ENCODE results near the gene TUBGCP6. TPM values are rescaled to one million over a fixed set of nuclear protein-coding genes. Genes with fewer than 3 reads are reported as not detected.

The TUBGCP6 gene
- total RNA-seq, 1 experiment from 2014 or later: 40.2 TPM

- no peak overlapping the region for H3K4me3 ChIP-seq
- no peak overlapping the region for H3K27ac ChIP-seq
- H3K27me3 ChIP-seq: no peaks in the 10 kb centered on the region; the same call in 1 of the 2 replicates
- DNase-seq: no peak
- H3K9me3 ChIP-seq (replicated peaks): no peaks in the 10 kb centered on the region
- no peaks in the 10 kb centered on the region for H3K36me3 ChIP-seq
- H3K4me1 ChIP-seq: 0 out of 2 replicates have a peak, but pooled peaks cover 2% of the 10 kb centered on the region
Measured at GRCh38 chr22:50180727-50181521, 63.9 kb downstream of the TUBGCP6 start.

DNA sequence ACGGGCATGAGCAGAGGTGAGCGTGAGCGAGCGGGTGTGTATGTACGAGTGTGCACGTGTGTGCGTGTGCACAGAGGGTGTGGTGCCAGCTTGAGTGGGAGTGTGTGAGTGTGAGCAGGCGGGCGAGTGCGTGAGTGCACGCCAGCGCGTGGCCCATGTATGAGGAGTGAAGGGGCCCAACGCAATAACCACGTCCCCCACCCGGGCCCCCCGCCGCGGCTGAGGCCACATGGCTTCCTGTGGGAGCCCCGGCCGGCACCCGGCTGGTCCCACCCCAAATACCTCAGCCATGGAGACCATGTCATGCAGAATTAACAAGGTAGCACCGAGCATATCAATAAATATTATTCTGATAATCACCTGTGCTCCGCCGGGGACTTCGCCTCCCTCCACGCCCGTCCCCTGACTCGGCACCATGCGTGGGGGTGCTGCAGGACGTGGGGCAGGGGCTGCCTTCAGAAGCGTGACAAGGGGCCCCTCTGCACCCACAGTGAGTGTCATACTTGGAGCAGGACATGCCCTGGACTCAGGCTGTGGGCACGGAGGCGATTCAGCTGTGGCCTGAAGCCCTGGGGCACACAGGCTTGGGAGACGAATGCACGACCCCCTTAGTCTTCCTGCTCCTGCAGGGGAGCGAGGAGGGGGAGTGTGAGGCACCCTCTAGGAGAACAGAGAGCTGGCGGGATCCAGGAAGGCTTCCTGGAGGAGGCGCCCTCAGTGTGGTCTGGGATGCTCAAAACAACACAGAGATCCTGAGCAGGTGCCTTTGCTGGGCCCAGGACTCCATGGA, 64.7 kb downstream of the TUBGCP6 start:
- Histone ChIP-seq H3K4me3 (no peak overlapping the region), H3K27me3 (peaks cover 5% of the 10 kb centered on the region), H3K9me3 (replicated peaks) (no peaks in the 10 kb centered on the region), H3K36me3 (no peaks in the 10 kb centered on the region), H3K4me1 (0 out of 2 replicates have a peak, but pooled peaks cover 2% of the 10 kb centered on the region), H3K27ac (no peak overlapping the region)
- DNase-seq: no peak

GRCh38 chr22:50178871-50179869, 65.7 kb downstream of the TUBGCP6 start:
- DNase-seq: no peak
- no peak overlapping the region for H3K27ac ChIP-seq
- H3K27me3 ChIP-seq: peaks cover 15% of the 10 kb centered on the region
- no peaks in the 10 kb centered on the region for H3K4me1 ChIP-seq
- H3K36me3 ChIP-seq: no peaks in the 10 kb centered on the region
- no peaks in the 10 kb centered on the region for H3K9me3 ChIP-seq (replicated peaks)
- no peak overlapping the region for H3K4me3 ChIP-seq

- DNase-seq: no peak
- Histone ChIP-seq H3K4me3 (no peak overlapping the region), H3K36me3 (no peaks in the 10 kb centered on the region), H3K9me3 (replicated peaks) (no peaks in the 10 kb centered on the region), H3K27ac (no peak overlapping the region), H3K27me3 (peaks cover 22% of the 10 kb centered on the region), H3K4me1 (no peaks in the 10 kb centered on the region)
Measured at GRCh38 chr22:50178471-50178864, 66.4 kb downstream of the TUBGCP6 start.

DNA sequence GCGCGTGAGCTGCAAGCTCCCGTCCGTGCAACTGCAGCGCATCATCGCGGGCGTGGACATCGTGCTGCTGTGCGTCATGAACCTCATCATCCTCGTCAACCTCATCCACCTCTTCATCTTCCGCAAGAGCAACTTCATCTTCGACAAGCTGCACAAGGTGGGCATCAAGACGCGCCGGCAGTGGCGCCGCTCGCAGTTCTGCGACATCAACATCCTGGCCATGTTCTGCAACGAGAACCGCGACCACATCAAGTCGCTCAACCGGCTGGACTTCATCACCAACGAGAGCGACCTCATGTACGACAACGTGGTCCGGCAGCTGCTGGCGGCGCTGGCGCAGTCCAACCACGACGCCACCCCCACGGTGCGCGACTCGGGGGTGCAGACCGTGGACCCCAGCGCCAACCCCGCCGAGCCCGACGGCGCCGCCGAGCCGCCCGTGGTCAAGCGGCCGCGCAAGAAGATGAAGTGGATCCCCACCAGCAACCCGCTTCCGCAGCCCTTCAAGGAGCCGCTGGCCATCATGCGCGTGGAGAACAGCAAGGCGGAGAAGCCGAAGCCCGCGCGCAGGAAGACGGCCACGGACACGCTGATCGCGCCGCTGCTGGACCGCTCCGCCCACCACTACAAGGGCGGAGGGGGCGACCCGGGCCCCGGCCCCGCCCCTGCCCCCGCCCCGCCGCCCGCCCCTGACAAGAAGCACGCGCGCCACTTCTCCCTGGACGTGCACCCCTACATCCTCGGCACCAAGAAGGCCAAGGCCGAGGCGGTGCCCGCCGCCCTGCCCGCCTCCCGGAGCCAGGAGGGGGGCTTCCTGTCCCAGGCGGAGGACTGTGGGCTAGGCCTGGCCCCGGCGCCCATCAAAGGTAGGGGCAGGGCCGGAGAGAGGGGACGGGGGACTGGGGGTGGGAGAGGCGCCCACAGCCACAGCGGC, 67.0 kb downstream of the TUBGCP6 start:
- H3K27ac ChIP-seq: no peak overlapping the region
- peaks cover 27% of the 10 kb centered on the region for H3K27me3 ChIP-seq
- DNase-seq: no peak
- no peak overlapping the region for H3K4me3 ChIP-seq
- no peaks in the 10 kb centered on the region for H3K9me3 ChIP-seq (replicated peaks)
- no peaks in the 10 kb centered on the region for H3K36me3 ChIP-seq
- H3K4me1 ChIP-seq: no peaks in the 10 kb centered on the region

- H3K4me1 ChIP-seq: no peaks in the 10 kb centered on the region
- no peaks in the 10 kb centered on the region for H3K9me3 ChIP-seq (replicated peaks)
- H3K36me3 ChIP-seq: no peaks in the 10 kb centered on the region
- H3K27me3 ChIP-seq: peaks cover 33% of the 10 kb centered on the region
- no peak overlapping the region for H3K27ac ChIP-seq
- H3K4me3 ChIP-seq: no peak overlapping the region
- DNase-seq: no peak
Measured at GRCh38 chr22:50176850-50177536, 67.8 kb downstream of the TUBGCP6 start.

GRCh38 chr22:50175921-50176849, 68.6 kb downstream of the TUBGCP6 start:
- no peak for DNase-seq
- Histone ChIP-seq H3K4me3 (no peak overlapping the region), H3K9me3 (replicated peaks) (no peaks in the 10 kb centered on the region), H3K36me3 (no peaks in the 10 kb centered on the region), H3K4me1 (no peaks in the 10 kb centered on the region), H3K27ac (no peak overlapping the region), H3K27me3 (peaks cover 42% of the 10 kb centered on the region)

GRCh38 chr22:50175191-50175461, 69.7 kb downstream of the TUBGCP6 start:
- H3K27ac ChIP-seq: no peak overlapping the region
- H3K4me3 ChIP-seq: no peak overlapping the region
- H3K9me3 ChIP-seq (replicated peaks): no peaks in the 10 kb centered on the region
- H3K27me3 ChIP-seq: peaks cover 44% of the 10 kb centered on the region
- DNase-seq: no peak
- no peaks in the 10 kb centered on the region for H3K4me1 ChIP-seq
- no peaks in the 10 kb centered on the region for H3K36me3 ChIP-seq

GRCh38 chr22:50174382-50175190, 70.2 kb downstream of the TUBGCP6 start:
- Histone ChIP-seq H3K27ac (no peak overlapping the region), H3K4me1 (no peaks in the 10 kb centered on the region), H3K9me3 (replicated peaks) (no peaks in the 10 kb centered on the region), H3K27me3 (peaks cover 44% of the 10 kb centered on the region), H3K36me3 (no peaks in the 10 kb centered on the region), H3K4me3 (no peak overlapping the region)
- DNase-seq: no peak

- H3K27ac ChIP-seq: no peak overlapping the region
- peaks cover 49% of the 10 kb centered on the region for H3K27me3 ChIP-seq
- no peak overlapping the region for H3K4me3 ChIP-seq
- DNase-seq: no peak
- no peaks in the 10 kb centered on the region for H3K36me3 ChIP-seq
- H3K4me1 ChIP-seq: no peaks in the 10 kb centered on the region
- H3K9me3 ChIP-seq (replicated peaks): no peaks in the 10 kb centered on the region
Measured at GRCh38 chr22:50173983-50174355, 70.9 kb downstream of the TUBGCP6 start.

DNA sequence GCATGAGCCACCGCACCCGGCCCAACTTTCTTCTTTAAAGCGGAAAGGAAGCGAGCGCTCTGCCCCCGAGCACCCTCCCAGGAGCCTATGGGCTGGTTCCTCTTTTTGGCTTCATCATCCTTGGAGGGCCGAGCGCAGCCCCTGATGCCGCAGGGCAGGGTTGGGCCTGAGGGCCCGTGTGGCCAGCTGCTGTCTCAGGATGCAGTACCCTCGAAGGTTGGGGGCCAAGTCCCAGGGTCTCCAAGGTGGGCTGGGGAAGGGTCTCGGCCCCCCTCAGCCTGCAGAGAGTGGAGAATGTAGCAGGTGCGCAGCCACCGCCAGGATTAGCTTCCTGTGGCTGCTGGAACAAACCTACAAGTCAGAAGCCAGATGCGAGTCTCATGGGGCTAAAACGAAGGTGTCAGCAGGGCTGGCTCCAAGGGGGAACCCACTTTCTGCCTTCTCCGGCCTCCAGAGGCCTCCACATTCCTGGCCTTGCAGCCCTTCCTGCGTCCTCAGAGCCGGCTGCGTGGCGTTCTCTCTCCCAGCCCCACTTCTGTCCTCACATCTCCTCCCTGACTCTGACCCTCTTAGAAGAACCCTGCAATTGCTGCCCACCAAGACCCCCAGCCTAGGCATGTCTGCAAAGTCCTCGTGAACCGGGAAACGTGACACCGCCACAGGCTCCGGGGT, 71.4 kb downstream of the TUBGCP6 start:
- Histone ChIP-seq H3K27ac (no peak overlapping the region), H3K36me3 (no peaks in the 10 kb centered on the region), H3K4me1 (no peaks in the 10 kb centered on the region), H3K27me3 (peaks cover 51% of the 10 kb centered on the region), H3K9me3 (replicated peaks) (no peaks in the 10 kb centered on the region), H3K4me3 (no peak overlapping the region)
- DNase-seq: no peak

Measured in SJCRH30 (cell line).